IPS-18c (cell line): ENCODE measurements around the gene SLC4A4.

ENCODE experiments used
- H3K4me3 ChIP-seq: 2 replicates; pipeline ENCODE4 v1.7.0; 2013; ENCODE audit warnings: low read depth, mild to moderate bottlenecking, low read length, moderate library complexity; ENCODE audit not compliant: insufficient read depth
- H3K9me3 ChIP-seq: one replicate; pipeline ENCODE4 v1.6.1; 2013; ENCODE audit warnings: mild to moderate bottlenecking, low read length, moderate library complexity; ENCODE audit not compliant: control insufficient read depth, insufficient read depth

The SLC4A4 gene

GRCh38 chr4:71346710-71347109 is 7.9 kb downstream of the SLC4A4 start:
- no peaks in the 10 kb centered on the region for H3K9me3 ChIP-seq
- no peak overlapping the region for H3K4me3 ChIP-seq

- Histone ChIP-seq H3K9me3 (no peaks in the 10 kb centered on the region), H3K4me3 (no peak overlapping the region)
Measured at GRCh38 chr4:71348586-71348985, 9.8 kb downstream of the SLC4A4 start.

- H3K9me3 ChIP-seq = no peaks in the 10 kb centered on the region
- H3K4me3 ChIP-seq = no peak overlapping the region
Measured at GRCh38 chr4:71355045-71355444, 16.2 kb downstream of the SLC4A4 start.

GRCh38 chr4:71355971-71356370 is 17.2 kb downstream of the SLC4A4 start:
- Histone ChIP-seq H3K9me3 (no peaks in the 10 kb centered on the region), H3K4me3 (no peak overlapping the region)

GRCh38 chr4:71356924-71357663 is 18.3 kb downstream of the SLC4A4 start:
- H3K4me3 ChIP-seq = no peak overlapping the region
- no peaks in the 10 kb centered on the region for H3K9me3 ChIP-seq

GRCh38 chr4:71360844-71361243 is 22.0 kb downstream of the SLC4A4 start:
- Histone ChIP-seq H3K9me3 (no peaks in the 10 kb centered on the region), H3K4me3 (no peak overlapping the region)

- Histone ChIP-seq H3K4me3 (no peak overlapping the region), H3K9me3 (no peaks in the 10 kb centered on the region)
Measured at GRCh38 chr4:71361476-71361875, 22.7 kb downstream of the SLC4A4 start.

GRCh38 chr4:71366766-71367165 is 27.9 kb downstream of the SLC4A4 start:
- Histone ChIP-seq H3K4me3 (no peak overlapping the region), H3K9me3 (no peaks in the 10 kb centered on the region)

- H3K9me3 ChIP-seq = no peaks in the 10 kb centered on the region
Measured at GRCh38 chr4:71367546-71367945, 28.7 kb downstream of the SLC4A4 start.

GRCh38 chr4:71368906-71369305 is 30.1 kb downstream of the SLC4A4 start:
- H3K9me3 ChIP-seq = no peaks in the 10 kb centered on the region
- no peak overlapping the region for H3K4me3 ChIP-seq

More at GRCh38 chr4:71367546-71367945, 28.7 kb downstream of the SLC4A4 start:
- no peak overlapping the region for H3K4me3 ChIP-seq

GRCh38 chr4:71369536-71369935 is 30.7 kb downstream of the SLC4A4 start:
- Histone ChIP-seq H3K4me3 (no peak overlapping the region), H3K9me3 (no peaks in the 10 kb centered on the region)

- Histone ChIP-seq H3K4me3 (no peak overlapping the region), H3K9me3 (no peaks in the 10 kb centered on the region)
Measured at GRCh38 chr4:71375494-71375893, 36.7 kb downstream of the SLC4A4 start.

GRCh38 chr4:71377561-71377960 is 38.7 kb downstream of the SLC4A4 start:
- no peak overlapping the region for H3K4me3 ChIP-seq
- H3K9me3 ChIP-seq = no peaks in the 10 kb centered on the region

GRCh38 chr4:71379126-71379525 is 40.3 kb downstream of the SLC4A4 start:
- H3K9me3 ChIP-seq = no peaks in the 10 kb centered on the region
- H3K4me3 ChIP-seq = no peak overlapping the region

GRCh38 chr4:71380788-71381187 is 42.0 kb downstream of the SLC4A4 start:
- Histone ChIP-seq H3K9me3 (no peaks in the 10 kb centered on the region), H3K4me3 (no peak overlapping the region)

GRCh38 chr4:71382125-71382899 is 43.5 kb downstream of the SLC4A4 start:
- H3K4me3 ChIP-seq = no peak overlapping the region
- H3K9me3 ChIP-seq = no peaks in the 10 kb centered on the region

- Histone ChIP-seq H3K9me3 (no peaks in the 10 kb centered on the region), H3K4me3 (no peak overlapping the region)
Measured at GRCh38 chr4:71382900-71383560, 44.2 kb downstream of the SLC4A4 start.

GRCh38 chr4:71383984-71384383 is 45.2 kb downstream of the SLC4A4 start:
- Histone ChIP-seq H3K4me3 (no peak overlapping the region), H3K9me3 (no peaks in the 10 kb centered on the region)
